Measurements from ENCODE around the gene HADHA.

Gene HADHA

GRCh38 chr2:26243470-26244308 lies 743 bp downstream of the HADHA start:
- no peak for DNase-seq

GRCh38 chr2:26241928-26242436 lies 2.5 kb downstream of the HADHA start:
- DNase-seq: no peak

- DNase-seq: no peak
Observed at GRCh38 chr2:26238311-26238958, 6.0 kb downstream of the HADHA start.

GRCh38 chr2:26237868-26238267 lies 6.6 kb downstream of the HADHA start:
- no peak for DNase-seq

GRCh38 chr2:26235089-26235488 lies 9.3 kb downstream of the HADHA start:
- no peak for DNase-seq

GRCh38 chr2:26230806-26231205 lies 13.6 kb downstream of the HADHA start:
- no peak for DNase-seq

- no peak for DNase-seq
Observed at GRCh38 chr2:26229595-26229994, 14.8 kb downstream of the HADHA start.

GRCh38 chr2:26224095-26224494 lies 20.3 kb downstream of the HADHA start:
- DNase-seq: no peak

GRCh38 chr2:26223018-26223417 lies 21.4 kb downstream of the HADHA start:
- DNase-seq: no peak

- no peak for DNase-seq
Observed at GRCh38 chr2:26217720-26218119, 26.7 kb downstream of the HADHA start.

- DNase-seq: no peak
Observed at GRCh38 chr2:26216587-26216986, 27.8 kb downstream of the HADHA start.

GRCh38 chr2:26215833-26216232 lies 28.6 kb downstream of the HADHA start:
- no peak for DNase-seq

- no peak for DNase-seq
Observed at GRCh38 chr2:26214759-26215158, 29.7 kb downstream of the HADHA start.

GRCh38 chr2:26212011-26212410 lies 32.4 kb downstream of the HADHA start:
- DNase-seq: no peak

- no peak for DNase-seq
Observed at GRCh38 chr2:26203906-26204305, 40.5 kb downstream of the HADHA start.

- no peak for DNase-seq
Observed at GRCh38 chr2:26202981-26203490, 41.4 kb downstream of the HADHA start.

- DNase-seq: no peak
Observed at GRCh38 chr2:26197516-26197915, 46.9 kb downstream of the HADHA start.

GRCh38 chr2:26196683-26197418 lies 47.6 kb downstream of the HADHA start:
- no peak for DNase-seq

GRCh38 chr2:26195040-26195984 lies 49.1 kb downstream of the HADHA start:
- no peak for DNase-seq

GRCh38 chr2:26193578-26194231 lies 50.7 kb downstream of the HADHA start:
- DNase-seq: no peak

GRCh38 chr2:26191316-26192159 lies 52.9 kb downstream of the HADHA start:
- no peak for DNase-seq
